Renal pelvis (tissue), 4 donors: ENCODE data around the gene MARCHF2. TPM values are rescaled to one million over a fixed set of nuclear protein-coding genes. Genes with fewer than 3 reads are reported as not detected.

ENCODE experiments used
- DNase-seq: peaks from one replicate; pipeline ENCODE4 v3.0.0-alpha.2; 2013
- polyA plus RNA-seq, 3 donors: library from polyadenylated mRNA; unstranded; fragments of 120-200 nt; gene quantifications; one replicate each; pipeline ENCODE4 v1.2.1, GENCODE V29; 2013; ENCODE audit not compliant: insufficient read length in 3 of 3

The MARCHF2 gene
- polyA plus RNA-seq, 3 donors, result 16.4 to 19.3 (median 16.6) TPM

DNA sequence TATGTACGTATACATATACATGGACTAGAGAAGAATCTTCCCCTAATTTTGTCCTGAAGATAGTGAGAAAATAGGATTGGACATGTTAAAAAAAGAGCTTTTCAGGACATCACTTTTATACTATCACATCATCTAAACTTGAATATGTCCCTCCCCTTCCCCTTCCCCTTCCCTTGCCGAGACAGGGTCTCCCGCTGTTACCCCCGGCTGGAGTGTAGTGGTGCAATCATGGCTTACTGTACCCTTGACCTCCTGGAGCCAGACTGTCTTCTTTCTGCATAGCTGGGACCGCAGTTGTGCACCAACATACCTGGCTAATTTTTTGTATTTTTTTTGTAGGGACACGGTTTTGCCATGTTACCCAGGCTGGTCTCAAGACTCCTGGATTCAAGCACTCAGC lies 38.3 kb downstream of the MARCHF2 start:
- DNase-seq, result no peak

DNA sequence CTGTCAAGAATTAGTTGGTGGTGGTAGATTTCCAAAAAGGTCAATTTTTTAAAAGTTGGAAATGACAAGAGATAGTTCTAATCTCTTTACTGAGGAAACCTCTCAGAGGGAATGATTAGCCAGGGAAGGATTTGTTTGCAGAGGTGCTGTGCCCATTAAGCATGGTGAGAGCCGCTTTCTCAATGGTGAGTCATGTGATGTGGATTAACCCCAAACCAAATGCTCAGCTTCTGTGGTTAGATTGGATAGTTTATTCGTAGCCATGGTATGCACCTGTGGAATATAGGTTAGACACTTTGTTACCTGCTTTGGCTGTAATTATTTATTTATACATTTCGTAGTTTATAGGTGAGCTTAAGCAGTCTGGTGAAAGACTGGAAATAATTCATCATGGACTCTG lies 38.8 kb downstream of the MARCHF2 start:
- no peak for DNase-seq

DNA sequence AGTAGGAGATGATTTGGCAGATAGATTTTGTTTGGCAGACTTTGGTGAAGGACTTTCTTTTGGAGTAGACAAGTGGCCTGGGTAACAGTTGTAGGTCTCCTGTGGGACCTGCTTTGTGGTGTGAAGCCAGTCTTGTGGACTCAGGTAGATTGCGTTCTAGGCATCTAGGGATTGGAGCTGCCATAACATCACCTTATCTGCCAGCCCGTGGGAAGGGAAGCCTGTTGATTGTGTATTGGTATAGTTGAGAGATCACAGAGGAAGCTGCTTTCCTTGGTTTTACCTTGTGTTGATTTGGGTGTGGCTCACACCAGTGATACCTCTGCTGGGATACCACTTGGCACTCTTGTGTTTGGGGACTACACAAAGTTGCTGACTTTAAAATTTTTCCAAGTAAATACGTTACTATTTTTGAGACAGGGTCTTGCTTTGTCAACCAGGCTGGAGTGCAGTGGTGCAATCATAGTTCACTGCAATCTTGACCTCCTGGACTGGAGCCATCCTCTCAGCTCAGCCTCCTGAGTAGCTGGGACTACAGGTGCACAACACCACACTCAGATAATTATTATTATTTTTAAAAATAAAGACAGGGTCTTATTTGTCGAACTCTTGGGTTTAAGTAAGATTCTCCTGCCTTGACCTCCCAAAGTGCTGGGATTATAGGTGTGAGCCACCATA lies 39.5 kb downstream of the MARCHF2 start:
- no peak for DNase-seq

- DNase-seq, result no peak
These were observed 40.5 kb downstream of the MARCHF2 start for GRCh38 chr19:8453616-8454015.

GRCh38 chr19:8454218-8454617 lies 41.1 kb downstream of the MARCHF2 start:
- DNase-seq, result no peak

DNA sequence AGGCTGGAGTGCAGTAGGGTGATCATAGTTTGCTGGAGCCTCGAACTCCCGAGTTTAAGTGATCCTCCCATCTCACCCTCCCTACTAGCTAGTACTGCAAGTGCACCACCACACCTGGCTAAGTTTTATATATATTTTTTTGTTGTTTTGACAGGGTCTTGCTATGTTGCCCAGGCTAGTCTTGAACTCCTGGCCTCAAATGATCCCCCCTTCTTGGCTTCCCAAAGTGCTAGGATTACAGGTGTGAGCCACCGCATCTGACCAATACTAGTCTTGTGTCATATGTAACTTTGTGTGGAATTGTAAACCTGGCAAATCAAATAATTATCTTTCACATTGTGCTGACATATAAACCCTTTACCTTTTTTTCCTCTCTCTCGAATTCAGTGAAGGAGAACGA lies 41.9 kb downstream of the MARCHF2 start:
- no peak for DNase-seq

DNA sequence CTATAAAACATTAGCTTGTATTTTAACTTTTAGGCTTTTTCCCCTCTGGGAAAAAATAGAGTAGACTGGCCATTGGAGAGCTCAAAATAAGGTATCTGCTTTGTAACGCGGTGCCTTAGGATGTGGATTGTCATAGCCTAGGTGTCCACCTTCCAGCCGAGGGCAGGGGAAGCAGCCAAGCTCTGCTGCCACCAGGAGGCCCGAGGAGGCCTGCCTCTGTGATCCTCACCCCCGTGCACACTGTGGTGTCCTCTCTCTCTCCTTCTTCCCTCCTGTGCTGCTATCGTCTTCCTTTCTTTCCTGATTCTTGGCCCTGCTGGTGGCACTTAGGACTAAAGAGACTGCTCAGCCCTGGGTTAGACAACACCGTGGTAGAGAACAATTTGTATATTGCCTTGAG lies 43.0 kb downstream of the MARCHF2 start:
- no peak for DNase-seq

- DNase-seq, result no peak
These were observed 44.1 kb downstream of the MARCHF2 start for GRCh38 chr19:8457209-8457608.

DNA sequence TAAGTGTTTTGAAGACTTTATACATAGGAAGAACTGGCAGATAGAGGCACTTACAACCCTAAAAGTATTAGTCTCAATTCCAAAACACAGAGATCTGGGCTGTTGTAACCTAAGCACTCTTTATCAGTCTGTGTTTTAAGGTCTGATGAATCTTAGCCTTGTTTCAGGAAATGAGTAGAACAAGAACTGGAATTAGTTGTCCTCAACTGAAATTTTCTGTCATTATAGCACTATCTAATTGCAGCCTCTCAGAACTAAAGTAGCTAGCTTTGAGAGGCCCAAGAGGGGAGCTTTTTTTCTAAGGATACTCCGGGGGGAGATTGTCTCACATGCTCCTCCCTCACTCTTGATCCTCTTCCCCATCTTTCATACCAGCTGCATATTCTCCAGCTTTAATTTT lies 44.7 kb downstream of the MARCHF2 start:
- no peak for DNase-seq

GRCh38 chr19:8458380-8458779 lies 45.3 kb downstream of the MARCHF2 start:
- no peak for DNase-seq

- no peak for DNase-seq
These were observed 46.0 kb downstream of the MARCHF2 start for GRCh38 chr19:8459095-8459494.

DNA sequence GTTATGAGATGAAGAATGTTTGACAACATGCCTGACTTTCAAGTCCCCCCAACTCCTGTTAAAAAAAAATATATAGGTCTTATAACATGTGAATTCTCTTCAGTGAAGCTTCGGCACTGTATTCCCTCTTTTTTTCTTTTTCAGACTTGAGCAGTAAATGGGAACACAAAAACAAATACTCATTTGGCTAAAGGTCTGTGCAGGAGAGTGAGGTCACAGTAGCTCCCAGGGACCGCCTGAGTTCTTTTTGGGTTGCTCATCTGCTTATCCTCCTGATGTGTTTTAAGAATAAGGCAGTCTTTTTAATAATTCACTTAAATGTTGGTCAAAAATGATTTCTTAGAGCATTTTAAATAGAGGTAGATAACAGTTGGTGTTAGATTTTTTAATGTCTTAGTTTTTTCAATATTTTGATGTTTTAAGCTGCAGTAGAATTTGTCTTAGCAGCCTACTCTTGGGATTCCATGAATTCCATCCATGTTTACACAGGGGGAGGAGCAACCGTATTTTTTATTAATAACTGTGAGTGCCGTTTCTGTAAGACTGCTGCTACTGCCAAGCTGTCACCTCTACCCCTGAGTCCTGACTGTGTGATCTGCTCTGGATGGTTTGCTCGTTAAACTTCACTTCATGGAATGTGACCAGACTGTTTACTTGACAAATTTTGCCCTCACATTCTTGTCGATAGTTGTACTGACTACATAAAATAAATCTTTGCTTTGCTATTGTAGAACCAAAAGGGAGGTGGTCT lies 46.6 kb downstream of the MARCHF2 start:
- DNase-seq, result peak; percentile 45

DNA sequence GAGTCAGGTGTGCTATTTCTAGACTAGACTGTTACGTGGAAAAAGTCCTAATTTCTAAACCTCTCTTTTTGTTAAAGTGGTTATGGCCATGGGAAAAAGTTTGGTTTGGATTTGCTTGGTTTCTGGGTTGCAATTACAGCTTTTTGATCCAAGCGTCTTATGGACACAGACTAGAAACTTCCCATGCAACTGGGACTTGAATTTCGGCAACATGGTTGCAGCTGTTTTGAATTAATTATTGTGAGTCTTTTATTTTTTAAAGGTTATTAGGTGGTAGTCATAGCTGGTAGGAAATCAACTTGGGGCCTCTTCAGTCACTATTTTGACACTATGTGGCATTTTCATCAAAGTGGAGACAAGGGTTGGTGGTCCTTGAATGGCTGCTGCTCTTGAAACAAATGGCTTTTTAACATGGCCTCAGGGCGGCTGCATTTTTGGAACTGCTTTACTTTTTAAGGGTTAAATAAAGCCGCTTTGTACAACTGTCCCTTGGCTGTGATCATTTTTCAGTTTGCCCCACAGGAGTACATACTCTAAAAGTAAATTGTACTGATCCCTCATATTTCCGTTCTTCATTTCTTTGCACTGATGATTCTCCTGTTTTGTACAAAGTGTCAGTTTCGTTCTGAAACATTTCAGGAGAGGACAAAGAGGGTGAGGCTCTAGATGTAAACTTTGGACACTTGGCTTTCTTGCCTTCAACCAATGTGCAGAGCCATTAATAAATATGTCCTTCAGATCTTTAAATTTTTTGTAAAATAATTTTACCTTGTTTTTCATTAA lies 47.6 kb downstream of the MARCHF2 start:
- no peak for DNase-seq

DNA sequence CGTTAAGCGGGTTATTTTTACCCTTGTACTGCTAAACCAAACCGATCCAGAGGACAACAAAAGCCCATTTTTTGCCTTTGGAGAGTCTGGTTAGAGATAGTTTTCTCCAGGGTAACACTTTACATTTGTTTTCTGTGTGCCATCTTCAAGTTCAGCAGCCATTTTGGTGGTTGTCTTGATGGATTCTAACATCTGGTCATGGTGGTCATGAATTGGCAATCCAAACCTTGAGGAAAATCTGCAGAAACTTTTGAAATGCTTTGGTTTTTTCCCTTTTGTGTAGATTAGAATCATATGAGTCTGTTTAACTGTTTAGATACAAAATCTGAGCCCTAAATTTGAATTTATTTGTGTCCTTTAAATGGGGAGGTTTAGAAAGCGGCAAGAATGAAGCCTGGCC lies 48.3 kb downstream of the MARCHF2 start:
- no peak for DNase-seq

- no peak for DNase-seq
These were observed 48.8 kb downstream of the MARCHF2 start for GRCh38 chr19:8461891-8462290.

DNA sequence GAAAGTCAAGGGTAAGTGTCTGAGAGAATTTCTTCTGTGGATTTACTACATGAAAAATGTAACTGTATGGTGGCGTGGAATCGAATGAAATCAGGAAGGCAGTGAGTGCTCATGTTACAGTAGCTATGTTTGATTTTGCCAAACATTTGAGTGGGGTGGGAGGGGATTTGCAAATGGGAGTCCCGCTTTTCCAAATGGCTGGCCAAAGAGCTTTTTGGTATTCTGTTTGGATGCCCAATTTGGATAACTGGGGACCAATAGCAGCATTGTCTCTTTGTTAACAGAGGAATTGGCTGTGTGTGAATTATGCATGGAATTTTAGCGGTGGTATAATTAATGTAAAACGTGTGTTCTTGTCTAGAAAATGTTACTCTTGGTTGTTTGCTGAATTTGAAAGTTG lies 49.5 kb downstream of the MARCHF2 start:
- no peak for DNase-seq

DNA sequence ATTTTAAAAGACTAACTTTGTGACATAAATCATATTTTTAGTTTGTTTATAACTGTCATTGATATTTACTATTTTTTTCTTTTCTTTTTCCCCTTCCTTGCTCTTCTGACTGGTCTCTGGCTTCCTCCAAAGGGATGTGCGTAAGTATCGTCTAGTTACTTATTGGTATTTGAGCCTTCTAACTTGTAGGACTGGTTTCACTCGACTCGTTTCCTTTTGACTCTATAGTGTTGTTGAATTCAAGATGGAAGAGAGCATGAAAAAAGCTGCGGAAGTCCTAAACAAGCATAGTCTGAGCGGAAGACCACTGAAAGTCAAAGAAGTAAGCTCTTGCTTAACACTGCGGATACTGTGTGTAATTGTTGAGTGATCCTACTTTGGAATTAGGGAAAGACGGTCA lies 50.3 kb downstream of the MARCHF2 start:
- no peak for DNase-seq

- no peak for DNase-seq
These were observed 52.9 kb downstream of the MARCHF2 start for GRCh38 chr19:8466018-8466417.

DNA sequence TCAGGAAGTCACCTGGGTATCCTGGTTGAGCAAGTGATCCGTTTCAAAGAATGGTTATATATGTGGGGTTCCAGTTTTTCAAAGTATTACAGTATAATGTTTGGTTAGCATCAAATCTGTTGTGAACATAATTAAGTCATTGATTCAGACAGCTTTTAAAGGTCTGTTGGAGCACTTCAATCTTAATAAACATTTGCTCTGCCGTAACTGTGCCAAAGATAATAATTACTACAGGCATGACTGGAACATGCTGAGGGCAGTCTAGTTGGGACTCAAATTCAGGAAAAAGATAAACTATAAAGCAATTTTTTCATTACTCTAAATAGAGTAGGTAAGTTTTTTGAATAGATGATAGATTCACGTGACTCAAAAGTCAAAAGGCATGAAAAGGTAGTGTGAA lies 55.0 kb downstream of the MARCHF2 start:
- DNase-seq, result no peak

GRCh38 chr19:8468761-8469373 lies 55.8 kb downstream of the MARCHF2 start:
- DNase-seq, result no peak

- no peak for DNase-seq
These were observed 56.7 kb downstream of the MARCHF2 start for GRCh38 chr19:8469613-8470368.
